Activated gamma-delta T cell treated with Interleukin-2 at 50 U/mL for 16 hours (primary cell): ENCODE data around the gene NKAPL.
A peak's percentile ranks its signal among the peaks of the same experiment; 100 is the strongest.

ENCODE experiments used
- DNase-seq: peaks from one replicate; pipeline ENCODE4 v3.0.0-alpha.2; 2020

Gene NKAPL

GRCh38 chr6:28258877-28259777 is at the start of gene NKAPL:
Gene NKAPL, plus strand, starts transcription at chr6:28259297. Its CDS starts 75 bp downstream, at chr6:28259372.
- DNase-seq = peak; percentile 50

- no peak for DNase-seq
These were observed 49.2 kb upstream of the NKAPL start for GRCh38 chr6:28209753-28210535.

- no peak for DNase-seq
These were observed 47.1 kb upstream of the NKAPL start for GRCh38 chr6:28211840-28212509.

- DNase-seq = no peak
These were observed 46.4 kb upstream of the NKAPL start for GRCh38 chr6:28212510-28213212.

GRCh38 chr6:28213213-28213523 is 45.9 kb upstream of the NKAPL start:
- DNase-seq = no peak

- DNase-seq = no peak
These were observed 43.7 kb upstream of the NKAPL start for GRCh38 chr6:28215425-28215824.

- no peak for DNase-seq
These were observed 41.2 kb upstream of the NKAPL start for GRCh38 chr6:28217890-28218289.

- DNase-seq = no peak
These were observed 40.5 kb upstream of the NKAPL start for GRCh38 chr6:28218312-28219248.

- DNase-seq = no peak
These were observed 38.6 kb upstream of the NKAPL start for GRCh38 chr6:28220257-28221133.

GRCh38 chr6:28224131-28225055 is 34.7 kb upstream of the NKAPL start:
- DNase-seq = no peak

- DNase-seq = peak; percentile 49
These were observed 33.9 kb upstream of the NKAPL start, which contains the start of gene ZSCAN9 for GRCh38 chr6:28225056-28225834. Gene ZSCAN9, plus strand, starts transcription at chr6:28225275. Its CDS starts 1,810 bp downstream, at chr6:28227085.

- DNase-seq = no peak
These were observed 32.6 kb upstream of the NKAPL start for GRCh38 chr6:28226460-28226859.

GRCh38 chr6:28232785-28233184 is 26.3 kb upstream of the NKAPL start:
- no peak for DNase-seq

GRCh38 chr6:28235912-28236452 is 23.1 kb upstream of the NKAPL start:
- DNase-seq = no peak

- DNase-seq = no peak
These were observed 19.5 kb upstream of the NKAPL start for GRCh38 chr6:28239636-28240035.

GRCh38 chr6:28240471-28240870 is 18.6 kb upstream of the NKAPL start:
- DNase-seq = no peak

GRCh38 chr6:28243946-28244345 is 15.2 kb upstream of the NKAPL start:
- DNase-seq = no peak
